Sigmoid colon (tissue), 4 donors: Measurements from ENCODE around the gene LRRC3.

Source experiments
- CTCF ChIP-seq, 4 experiments: fragments of 450-650 bp in 3 of 4; fragments of 200-600 bp in 1 of 4; IDR thresholded peaks; one replicate each; pipeline ENCODE4 v1.5.1; 2016 to 2019; ENCODE audit warnings: antibody characterized with exemption in 4 of 4, mild to moderate bottlenecking in 3 of 4, moderate library complexity in 2 of 4
- EP300 ChIP-seq, 4 donors: sonication (generic); formaldehyde crosslinking; IDR thresholded peaks; one replicate each; pipeline ENCODE4 v1.6.1; 2017; ENCODE audit warnings: antibody characterized with exemption in 4 of 4
- POLR2A ChIP-seq, 2 donors: fragments of 450-650 bp; IDR thresholded peaks; one replicate each; pipeline ENCODE4 v1.6.1; 2016; ENCODE audit warnings: antibody characterized with exemption in 2 of 2, mild to moderate bottlenecking in 2 of 2, moderate library complexity in 2 of 2

GRCh38 chr21:44497703-44498126 lies 42.4 kb downstream of the LRRC3 start:
- TF ChIP-seq POLR2A (IDR thresholded peaks at IDR 0.05), result no peak
- TF ChIP-seq CTCF (IDR thresholded peaks at IDR 0.05), result no peak
- TF ChIP-seq EP300 (IDR thresholded peaks at IDR 0.05), result no peak
